ENCODE results near the gene TMEM121B.

The TMEM121B gene

DNA sequence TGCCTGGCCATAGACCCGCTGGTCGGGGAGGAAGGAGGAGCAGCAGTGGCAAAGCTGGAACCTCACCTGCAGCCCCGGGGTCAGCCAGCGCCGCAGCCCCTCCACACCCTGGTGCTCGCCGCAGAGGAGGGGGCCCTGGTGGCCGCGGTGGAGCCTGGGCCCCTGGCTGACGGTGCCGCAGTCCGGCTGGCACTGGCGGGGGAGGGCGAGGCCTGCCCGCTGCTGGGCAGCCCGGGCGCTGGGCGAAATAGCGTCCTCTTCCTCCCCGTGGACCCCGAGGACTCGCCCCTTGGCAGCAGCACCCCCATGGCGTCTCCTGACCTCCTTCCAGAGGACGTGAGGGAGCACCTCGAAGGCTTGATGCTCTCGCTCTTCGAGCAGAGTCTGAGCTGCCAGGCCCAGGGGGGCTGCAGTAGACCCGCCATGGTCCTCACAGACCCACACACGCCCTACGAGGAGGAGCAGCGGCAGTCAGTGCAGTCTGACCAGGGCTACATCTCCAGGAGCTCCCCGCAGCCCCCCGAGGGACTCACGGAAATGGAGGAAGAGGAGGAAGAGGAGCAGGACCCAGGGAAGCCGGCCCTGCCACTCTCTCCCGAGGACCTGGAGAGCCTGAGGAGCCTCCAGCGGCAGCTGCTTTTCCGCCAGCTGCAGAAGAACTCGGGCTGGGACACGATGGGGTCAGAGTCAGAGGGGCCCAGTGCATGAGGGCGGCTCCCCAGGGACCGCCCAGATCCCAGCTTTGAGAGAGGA, 11.9 kb downstream of the TMEM121B start:
- no peak for DNase-seq

DNA sequence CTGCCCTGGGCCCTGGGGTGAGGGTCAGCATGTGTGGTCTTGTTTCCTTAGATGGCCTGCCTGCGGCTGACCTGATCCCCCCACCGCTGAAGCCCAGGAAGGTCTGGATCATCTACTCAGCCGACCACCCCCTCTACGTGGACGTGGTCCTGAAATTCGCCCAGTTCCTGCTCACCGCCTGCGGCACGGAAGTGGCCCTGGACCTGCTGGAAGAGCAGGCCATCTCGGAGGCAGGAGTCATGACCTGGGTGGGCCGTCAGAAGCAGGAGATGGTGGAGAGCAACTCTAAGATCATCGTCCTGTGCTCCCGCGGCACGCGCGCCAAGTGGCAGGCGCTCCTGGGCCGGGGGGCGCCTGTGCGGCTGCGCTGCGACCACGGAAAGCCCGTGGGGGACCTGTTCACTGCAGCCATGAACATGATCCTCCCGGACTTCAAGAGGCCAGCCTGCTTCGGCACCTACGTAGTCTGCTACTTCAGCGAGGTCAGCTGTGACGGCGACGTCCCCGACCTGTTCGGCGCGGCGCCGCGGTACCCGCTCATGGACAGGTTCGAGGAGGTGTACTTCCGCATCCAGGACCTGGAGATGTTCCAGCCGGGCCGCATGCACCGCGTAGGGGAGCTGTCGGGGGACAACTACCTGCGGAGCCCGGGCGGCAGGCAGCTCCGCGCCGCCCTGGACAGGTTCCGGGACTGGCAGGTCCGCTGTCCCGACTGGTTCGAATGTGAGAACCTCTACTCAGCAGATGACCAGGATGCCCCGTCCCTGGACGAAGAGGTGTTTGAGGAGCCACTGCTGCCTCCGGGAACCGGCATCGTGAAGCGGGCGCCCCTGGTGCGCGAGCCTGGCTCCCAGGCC, 12.7 kb downstream of the TMEM121B start:
- no peak for DNase-seq

DNA sequence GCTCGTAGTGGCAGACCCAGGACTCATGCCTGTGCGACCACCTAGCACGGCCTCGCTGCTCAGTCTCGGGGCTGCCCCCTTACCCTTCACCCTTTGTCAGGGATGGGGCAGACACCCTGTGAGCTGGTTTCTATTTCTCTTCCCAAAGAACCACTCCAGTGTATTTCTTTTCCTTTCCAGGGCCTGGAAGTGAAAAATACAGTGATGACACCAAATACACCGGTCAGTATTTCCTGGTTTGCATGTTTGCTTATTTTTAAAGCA, 13.7 kb downstream of the TMEM121B start:
- no peak for DNase-seq

DNA sequence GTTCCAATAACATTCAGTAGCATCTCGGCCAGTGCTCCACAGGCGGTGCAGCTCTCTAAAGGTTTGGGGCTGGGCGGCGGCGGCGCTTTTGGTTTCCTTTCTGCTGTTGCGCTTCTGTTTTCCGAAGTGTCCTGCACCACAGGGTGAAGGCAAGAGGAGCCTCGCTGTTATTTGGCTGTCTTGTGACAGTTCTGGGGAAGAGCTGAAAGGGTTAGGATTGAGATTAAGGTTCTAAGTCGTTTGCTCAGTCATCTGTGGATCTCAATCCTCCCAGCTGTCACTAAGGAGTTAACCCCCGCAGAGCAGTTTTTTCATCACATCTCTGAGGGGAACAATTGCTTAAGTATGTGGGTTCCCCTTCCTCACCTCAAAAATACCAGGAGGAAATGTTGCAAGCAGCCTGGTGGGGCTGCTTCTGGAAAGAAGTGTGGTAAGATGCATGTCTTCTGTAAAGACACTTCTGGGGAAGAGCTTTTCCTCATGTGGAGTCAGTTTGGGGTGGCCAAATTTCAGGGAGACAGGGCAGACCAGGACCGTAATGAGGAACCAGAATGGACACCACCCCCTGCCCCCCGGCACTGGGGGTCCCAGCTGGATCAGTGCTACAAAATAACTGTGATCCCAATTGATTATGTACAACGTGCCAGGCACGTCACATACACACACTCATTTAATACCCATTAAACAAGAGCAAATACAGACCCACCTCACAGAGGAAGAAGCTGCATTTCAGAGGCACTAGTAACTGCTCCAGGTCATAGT, 14.2 kb downstream of the TMEM121B start:
- DNase-seq, result no peak

DNA sequence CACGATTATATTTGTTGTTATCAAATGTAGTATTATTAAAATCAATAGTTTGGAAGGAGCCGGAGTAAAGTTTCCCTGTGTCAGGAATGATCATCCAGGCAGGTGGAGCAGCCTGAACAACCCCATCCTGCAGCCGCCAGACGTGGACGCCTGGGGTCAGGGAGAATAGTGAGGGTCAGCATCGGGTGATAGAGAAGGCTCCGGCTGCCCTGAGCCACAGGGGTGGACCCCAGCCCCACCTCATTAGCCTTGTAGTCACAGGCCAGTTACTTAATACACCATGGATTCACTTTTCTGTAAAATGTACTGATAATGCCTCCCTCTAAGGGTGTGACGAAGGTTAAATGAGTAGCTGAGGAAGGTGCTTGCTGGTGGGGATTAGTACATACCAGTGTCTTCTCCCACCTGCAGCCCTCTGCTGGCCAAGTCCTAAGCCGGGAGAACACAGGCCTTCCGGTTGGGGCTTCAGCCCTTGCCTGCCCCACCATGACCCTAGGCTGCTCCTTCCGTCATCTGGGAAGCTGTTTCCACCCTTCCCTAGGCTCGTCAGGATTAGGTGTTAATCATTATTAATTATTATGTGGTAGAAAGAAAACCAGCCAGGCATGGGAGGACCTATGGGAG, 14.9 kb downstream of the TMEM121B start:
- DNase-seq, result no peak

DNA sequence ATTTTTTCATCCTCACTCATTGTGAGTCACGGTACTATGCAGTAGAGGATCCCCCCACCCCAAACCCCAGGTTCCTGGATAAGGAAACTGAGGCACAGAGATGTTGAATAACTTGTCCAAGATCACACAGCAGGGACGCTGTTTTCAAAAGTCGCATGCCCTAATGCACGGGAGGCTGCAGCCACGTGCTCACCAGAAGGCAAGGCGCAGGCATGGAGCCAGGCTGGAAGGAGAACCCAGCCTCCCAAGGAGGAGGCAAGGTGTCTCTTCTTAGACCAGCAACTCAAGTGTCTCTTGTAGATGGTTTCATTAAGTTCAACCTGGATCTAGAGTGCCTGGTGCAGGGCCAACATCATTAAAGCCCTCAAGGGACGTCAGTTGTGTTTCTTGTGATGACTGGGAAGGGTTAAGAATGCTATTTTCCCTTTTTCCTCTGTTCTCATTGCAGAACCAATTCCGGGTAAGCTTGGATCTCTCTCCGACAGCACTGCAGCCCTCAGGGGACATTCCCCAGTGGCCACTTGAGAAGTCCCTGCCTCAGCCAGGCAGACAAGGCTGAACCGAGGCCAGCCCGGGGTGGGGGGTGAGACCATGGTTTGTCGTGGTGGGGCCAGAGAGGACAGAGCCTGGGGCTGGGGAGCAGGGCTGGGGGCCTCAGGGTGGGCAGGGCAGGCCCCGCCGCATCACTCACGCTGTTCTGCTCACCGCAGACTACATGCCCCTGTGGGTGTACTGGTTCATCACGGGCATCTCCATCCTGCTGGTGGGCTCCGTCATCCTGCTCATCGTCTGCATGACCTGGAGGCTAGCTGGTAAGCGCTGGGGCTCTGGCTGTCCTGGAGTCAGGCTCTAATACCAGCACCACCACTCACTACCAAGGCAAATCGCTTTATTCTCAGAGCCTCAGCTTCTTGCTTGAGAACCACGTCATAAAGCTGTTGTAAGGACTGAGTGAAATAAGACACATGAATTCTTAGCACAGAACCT, 15.7 kb downstream of the TMEM121B start:
- no peak for DNase-seq

DNA sequence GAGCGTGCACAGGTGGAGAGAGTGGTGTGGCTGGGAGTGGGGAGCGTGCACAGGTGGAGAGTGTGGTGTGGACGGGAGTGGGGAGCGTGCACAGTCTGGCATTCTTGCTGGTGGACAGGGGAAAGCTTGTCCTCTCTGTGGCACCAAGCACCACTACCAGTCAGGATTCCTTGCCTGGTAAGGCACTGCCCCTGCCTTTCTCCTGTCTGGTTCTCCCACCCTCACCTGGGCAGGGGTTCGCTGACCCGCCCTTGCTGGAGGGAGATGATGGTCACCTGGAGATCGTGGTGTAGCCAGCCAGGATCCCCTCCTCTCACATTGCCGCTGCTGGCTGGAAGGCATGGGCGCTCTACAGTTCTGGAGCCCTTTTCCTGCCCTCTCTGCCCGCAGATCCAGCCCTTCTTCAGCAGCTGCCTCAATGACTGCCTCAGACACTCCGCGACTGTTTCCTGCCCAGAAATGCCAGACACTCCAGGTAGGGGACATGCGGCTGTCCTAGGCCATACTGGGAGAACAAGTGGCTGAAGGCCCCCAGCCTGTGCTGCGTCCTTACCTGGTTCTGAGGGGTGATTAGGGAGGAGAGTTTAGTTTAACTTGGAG, 16.7 kb downstream of the TMEM121B start:
- no peak for DNase-seq

DNA sequence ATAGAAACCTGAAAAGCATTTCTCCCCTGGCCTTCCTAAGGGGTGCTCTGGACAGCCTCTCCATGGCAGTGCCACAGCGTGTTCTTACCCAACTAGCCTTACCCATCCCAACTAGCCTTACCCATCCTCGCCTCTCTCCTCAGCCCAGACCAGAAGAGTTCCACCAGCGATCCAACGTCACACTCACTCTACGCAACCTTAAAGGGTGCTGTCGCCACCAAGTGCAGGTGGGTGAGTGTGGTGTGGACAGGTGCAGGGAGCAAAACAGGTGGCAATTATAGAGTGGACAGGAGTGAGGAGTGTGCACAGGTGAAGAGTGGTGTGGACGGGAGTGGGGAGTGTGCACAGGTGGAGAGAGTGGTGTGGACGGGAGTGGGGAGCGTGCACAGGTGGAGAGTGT, 17.8 kb downstream of the TMEM121B start:
- DNase-seq, result no peak

DNA sequence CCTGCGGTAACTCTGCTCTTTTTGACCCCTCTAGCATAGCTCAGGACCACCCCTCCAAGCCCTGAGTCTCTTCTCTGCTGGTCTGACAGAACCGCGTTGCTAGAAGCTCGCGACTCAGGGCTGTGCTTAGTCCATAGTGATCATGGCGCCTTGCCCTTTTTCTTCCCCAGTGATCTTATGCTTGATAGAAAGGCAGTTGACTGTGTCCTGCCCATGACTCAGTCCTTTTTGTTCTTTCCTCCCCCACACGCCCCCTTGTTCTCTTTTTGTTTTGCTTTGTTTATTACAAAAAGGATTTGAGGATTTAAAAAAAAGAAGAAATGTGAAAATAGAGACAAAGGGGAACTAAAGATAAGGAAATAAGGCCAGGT, 18.9 kb downstream of the TMEM121B start:
- DNase-seq, result no peak

DNA sequence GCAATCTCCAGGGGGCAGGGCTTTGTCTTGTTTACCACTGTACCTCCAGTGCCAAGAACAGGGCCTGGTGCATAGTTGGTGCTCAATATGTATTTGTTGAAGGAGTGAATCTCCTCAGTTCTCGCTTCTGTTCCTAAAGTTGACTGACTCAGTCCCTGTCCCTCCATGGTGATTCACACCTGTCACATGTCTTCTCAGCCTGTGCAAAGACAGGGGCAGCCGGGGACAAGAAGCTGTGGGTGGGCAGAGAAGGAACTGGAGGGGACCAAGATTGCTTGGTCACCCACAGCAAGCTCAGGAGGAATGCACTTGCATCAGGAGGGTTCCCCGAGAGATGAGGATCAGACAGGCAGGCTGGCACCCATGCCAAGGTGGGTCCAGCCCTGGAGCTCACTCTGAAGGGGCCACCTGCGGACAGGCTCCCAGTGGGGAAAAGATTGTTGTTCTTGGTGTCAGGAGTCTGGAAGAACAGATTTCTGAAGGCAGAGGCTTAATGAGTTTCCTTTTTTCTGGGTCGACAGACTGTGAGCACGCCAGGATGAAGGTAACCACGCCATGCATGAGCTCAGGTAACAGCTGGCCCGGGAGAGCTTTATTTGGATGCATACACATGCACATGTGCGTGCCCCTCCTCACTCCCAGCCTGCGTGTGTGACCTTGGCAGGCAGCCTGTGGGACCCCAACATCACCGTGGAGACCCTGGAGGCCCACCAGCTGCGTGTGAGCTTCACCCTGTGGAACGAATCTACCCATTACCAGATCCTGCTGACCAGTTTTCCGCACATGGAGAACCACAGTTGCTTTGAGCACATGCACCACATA, 19.5 kb downstream of the TMEM121B start:
- DNase-seq, result no peak

DNA sequence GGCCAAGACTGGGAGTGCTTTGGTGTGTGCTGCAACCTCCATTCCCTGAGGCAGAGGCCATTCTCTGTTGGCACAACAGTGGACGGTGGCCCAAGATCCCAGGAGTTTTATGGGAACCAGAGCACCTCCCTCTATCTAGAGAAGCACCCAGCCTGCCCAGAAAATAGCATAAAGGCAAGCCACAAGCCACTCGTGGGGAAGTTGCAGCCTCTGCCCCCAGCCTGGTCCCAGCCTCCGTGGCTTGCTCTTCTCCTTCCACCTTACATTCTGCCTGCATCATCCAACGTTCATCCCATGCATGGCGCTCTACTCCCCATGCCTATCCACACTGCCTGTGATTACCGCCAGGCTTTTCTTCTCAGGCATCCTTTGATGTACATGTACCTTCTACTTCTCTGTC, 20.5 kb downstream of the TMEM121B start:
- no peak for DNase-seq

DNA sequence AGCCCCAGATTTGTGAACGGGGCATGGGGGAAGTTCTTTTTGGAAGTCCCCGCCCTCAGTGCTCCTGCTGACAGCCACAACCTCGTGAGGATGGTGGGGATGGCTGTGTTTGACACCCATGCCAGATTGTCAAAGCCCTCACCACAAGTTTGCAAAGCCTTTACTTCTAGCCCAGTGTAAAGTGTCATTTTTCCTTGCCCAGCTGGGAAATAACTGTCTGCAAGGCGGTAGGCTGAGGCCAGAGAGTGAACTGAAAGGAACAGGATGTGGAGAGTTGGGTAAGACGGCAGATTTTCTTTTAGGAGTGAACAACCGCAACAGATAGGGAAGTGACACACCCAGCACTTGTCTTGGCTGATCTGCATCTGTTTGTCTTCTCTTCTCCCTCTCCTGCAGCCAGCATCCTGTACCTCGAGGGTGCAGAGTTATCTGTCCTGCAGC, 22.8 kb downstream of the TMEM121B start:
- DNase-seq, result no peak

DNA sequence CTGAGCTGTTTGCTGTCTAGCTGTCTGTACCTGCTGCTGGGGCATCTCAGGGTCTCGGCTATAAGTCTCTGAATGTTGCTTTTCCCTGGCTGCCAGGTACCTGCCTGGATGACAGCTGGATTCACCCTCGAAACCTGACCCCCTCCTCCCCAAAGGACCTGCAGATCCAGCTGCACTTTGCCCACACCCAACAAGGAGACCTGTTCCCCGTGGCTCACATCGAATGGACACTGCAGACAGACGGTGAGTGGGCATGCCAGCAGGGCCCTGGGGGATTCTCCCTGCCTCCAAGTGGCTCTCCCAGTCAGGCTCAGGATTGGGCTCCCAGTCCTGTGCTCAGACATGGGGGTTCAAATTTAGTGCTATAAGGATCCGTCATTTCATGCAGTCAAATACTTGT, 23.5 kb downstream of the TMEM121B start:
- DNase-seq, result no peak

DNA sequence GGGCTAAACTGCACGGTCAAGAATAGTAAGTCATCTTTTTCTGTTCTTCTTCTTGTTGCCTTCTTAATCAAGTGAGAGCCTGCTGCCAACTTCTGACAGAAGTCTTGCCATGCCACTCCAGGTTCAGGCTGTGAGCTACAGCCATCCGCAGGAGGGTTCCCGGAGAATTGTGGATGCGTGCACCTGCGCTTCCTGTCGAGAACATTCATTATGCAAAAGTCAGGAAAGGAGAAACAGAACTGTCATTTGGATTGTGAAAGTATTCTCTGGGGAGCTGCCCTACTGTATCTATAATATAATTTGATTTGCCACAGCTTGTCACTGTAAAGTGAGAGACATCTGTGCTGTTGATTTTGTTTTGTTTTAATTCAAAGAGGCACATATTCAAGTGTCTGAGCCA, 24.1 kb downstream of the TMEM121B start:
- DNase-seq, result no peak

DNA sequence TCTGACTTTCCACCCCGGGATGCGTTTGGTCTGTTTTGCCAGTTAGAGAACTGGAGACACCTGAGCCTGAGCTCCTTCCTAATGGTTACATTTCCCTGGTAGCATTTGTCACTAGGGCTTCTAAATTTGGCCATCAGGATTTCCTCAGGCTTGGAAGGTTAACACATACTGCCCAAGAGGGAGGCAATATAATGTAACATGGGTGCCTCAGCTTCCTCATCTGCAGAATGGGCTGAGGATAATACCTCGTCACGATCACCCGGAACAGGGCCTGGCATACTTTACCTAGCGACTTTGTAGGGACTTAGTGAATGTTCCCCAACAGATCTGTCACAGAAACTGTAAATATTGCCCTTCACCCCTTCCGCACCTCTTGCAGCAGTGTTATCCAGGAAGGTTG, 25.1 kb downstream of the TMEM121B start:
- DNase-seq, result no peak

DNA sequence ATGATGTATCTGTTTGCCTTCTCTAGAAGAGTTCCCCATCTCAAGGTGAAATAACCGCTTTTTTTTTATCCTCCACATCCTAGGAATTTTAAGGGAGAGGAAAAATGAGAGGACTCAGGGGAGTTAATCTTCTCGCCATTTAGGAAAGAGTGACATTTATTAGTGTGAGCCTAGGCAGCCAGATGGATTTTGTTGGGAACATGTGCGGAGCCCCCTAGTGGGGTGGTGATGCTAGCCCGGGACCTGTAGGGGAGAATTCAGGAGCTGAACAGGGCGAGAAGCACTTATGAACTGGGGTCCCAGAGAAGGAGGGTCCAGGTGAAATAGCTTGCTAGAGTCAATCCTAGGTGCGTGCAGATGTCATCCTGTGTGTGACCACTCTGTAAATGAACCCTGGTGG, 25.6 kb downstream of the TMEM121B start:
- DNase-seq, result no peak

DNA sequence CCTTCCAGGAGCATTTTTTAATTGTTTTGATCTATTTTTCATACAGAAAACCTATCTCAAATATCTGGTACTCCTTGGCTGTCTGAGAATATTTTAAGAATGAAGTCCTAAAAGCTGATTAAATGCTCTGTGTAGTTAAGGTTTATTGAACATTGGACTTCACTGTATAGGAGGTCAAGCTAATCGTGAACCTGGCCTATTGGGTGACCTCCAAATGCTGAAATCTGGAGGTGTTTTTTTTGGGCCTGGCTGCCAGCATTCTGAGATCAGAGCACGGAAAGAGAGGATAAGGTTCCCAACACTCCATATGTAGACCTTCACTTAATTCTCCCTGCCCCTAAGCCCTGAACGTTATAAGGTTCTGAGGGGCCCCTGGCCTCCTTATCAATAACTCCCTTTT, 28.1 kb downstream of the TMEM121B start:
- no peak for DNase-seq

DNA sequence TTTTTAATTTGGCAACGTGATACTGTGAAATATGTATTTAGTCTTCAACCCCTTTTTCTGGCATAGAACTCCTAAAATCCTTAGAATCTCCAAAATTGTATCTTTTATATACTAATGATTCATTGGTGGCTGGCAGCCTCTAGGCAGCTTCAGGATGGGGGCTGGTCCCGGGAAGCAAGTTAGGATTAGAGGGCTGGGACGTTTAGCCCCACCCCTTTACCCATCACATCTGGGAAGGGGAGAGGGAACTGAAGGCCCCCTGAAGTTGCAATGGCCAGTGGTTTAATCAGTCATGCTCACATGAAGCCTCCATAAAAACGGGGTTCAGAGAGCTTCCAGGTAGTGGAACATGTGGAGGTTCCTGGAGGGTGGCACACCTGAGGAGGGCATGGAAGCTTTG, 29.3 kb downstream of the TMEM121B start:
- DNase-seq, result no peak

DNA sequence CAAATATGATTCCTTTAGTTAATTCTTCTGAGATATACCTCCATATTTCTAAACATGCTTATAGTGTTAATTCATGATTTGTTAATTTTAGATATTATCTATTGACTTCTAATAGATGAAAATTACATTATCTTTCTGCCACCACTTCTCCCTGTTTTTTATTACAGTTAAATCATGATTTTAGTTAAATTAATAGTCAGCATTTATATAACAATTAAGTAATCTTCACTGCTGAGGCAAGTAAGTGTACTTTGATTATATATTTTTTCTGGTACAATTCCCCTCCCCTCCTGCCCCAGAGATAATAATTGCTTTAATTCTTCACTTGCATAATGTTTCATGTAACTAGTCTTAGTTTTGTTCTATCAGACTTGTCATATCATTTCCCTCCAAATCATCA, 30.6 kb downstream of the TMEM121B start:
- no peak for DNase-seq

DNA sequence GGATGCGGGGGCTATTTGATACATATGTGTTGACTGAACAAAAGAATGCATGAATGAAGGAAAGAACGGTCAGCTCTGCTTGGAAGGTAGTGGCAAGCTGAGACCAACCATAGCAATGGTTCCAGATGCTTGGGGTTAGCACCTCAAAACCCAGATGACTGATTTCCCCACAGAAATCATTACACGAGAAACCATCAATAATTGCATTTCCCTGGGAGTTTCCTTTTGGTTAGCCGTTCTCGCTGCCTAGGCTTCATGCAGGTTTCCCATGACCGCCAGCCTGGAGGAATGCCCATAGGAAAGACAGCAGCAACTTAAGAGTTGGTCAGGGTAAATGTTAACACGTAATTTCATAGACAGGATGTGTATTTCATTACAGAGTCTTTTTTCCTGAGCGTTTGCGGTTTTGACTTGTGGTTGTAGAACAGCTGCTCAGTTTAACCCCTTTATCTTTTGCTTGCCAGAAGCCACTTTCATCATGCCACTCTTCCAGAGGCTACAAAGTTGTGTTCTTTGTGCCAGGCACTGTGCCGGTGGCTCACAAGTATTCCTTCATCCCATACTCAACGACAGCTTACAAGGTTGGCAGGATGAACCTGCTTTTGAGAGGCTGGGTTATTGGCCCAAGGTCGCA, 33.5 kb downstream of the TMEM121B start:
- DNase-seq, result no peak
